Spinal cord (tissue), 10 donors: ENCODE data around the gene TFF2. TPM values are rescaled to one million over a fixed set of nuclear protein-coding genes. Genes with fewer than 3 reads are reported as not detected.

Source experiments
- DNase-seq, 6 donors: peaks; one replicate each; pipeline versions ENCODE4 v3.0.0 to v3.0.0-alpha.2; 2013 to 2015; ENCODE audit warnings: low spot score in 6 of 6, low read depth in 4 of 6
- H3K27ac ChIP-seq: one replicate; pipeline ENCODE4 v1.5.1; 2013; ENCODE audit warnings: low read depth, low read length, control low read depth
- H3K27me3 ChIP-seq: one replicate; pipeline ENCODE4 v1.6.1; 2013; ENCODE audit warnings: low read length; ENCODE audit not compliant: control insufficient read depth, insufficient read depth
- H3K36me3 ChIP-seq: one replicate; pipeline ENCODE4 v1.6.1; 2013; ENCODE audit warnings: low read length; ENCODE audit not compliant: control insufficient read depth, insufficient read depth
- H3K4me1 ChIP-seq: one replicate; pipeline ENCODE4 v1.6.1; 2013; ENCODE audit warnings: low read length; ENCODE audit not compliant: control insufficient read depth, insufficient read depth
- H3K4me3 ChIP-seq: one replicate; pipeline ENCODE4 v1.5.1; 2013; ENCODE audit warnings: low read depth, low read length, control low read depth
- H3K9me3 ChIP-seq: one replicate; pipeline ENCODE4 v1.6.1; 2013; ENCODE audit warnings: low read length; ENCODE audit not compliant: control insufficient read depth, insufficient read depth
- WGBS: methylation state at CpG from one replicate; pipeline ENCODE4 v1.1.5; 2013; ENCODE audit warnings: missing lambda C conversion rate; ENCODE audit not compliant: insufficient coverage; 5-methylcytosine and 5-hydroxymethylcytosine counted together
- polyA plus RNA-seq, 2 donors: library from polyadenylated mRNA; unstranded; fragments of 120-200 nt; gene quantifications; one replicate each; pipeline ENCODE4 v1.2.1, GENCODE V29; 2013; ENCODE audit not compliant: insufficient read length in 2 of 2
- total RNA-seq, 2 donors: library from RNA; depleted of rRNA in 1 of 2; stranded (reverse); fragments of 120-200 nt in 1 of 2; fragments of >200 nt in 1 of 2; gene quantifications; one replicate each; pipeline versions ENCODE4 v1.2.3 to v1.2.4, GENCODE V29; 2013 to 2014
- donor health status: healthy.

Gene TFF2
- total and polyA plus RNA-seq, 4 donors = not detected

- H3K27me3 ChIP-seq = no peaks in the 10 kb centered on the region
- H3K27ac ChIP-seq = no peak overlapping the region
- DNase-seq = no peak
- H3K4me1 ChIP-seq = peaks cover 6% of the 10 kb centered on the region
- no peaks in the 10 kb centered on the region for H3K9me3 ChIP-seq
- no peaks in the 10 kb centered on the region for H3K36me3 ChIP-seq
- WGBS = 84% methylated on average over 13 of the region's 16 CpGs
- H3K4me3 ChIP-seq = no peak overlapping the region
These were observed 19.0 kb upstream of the TFF2 start for GRCh38 chr21:42369821-42370220.

- no peak overlapping the region for H3K27ac ChIP-seq
- no peak for DNase-seq
- H3K4me1 ChIP-seq = no peaks in the 10 kb centered on the region
- no peaks in the 10 kb centered on the region for H3K36me3 ChIP-seq
- no peaks in the 10 kb centered on the region for H3K9me3 ChIP-seq
- WGBS = 85% methylated on average over 13 of the region's 14 CpGs
- H3K27me3 ChIP-seq = no peaks in the 10 kb centered on the region
- no peak overlapping the region for H3K4me3 ChIP-seq
These were observed 16.8 kb upstream of the TFF2 start for GRCh38 chr21:42367367-42368165.

GRCh38 chr21:42366292-42367010 is 15.7 kb upstream of the TFF2 start, which contains the start of gene TFF1:
TSS of gene TFF1 (minus strand) at chr21:42366535. CDS start at chr21:42366495, 40 bp downstream.
- Histone ChIP-seq H3K27ac (no peak within 1 kb of the TSS), H3K27me3 (no peaks in the 10 kb centered on the region)

DNA sequence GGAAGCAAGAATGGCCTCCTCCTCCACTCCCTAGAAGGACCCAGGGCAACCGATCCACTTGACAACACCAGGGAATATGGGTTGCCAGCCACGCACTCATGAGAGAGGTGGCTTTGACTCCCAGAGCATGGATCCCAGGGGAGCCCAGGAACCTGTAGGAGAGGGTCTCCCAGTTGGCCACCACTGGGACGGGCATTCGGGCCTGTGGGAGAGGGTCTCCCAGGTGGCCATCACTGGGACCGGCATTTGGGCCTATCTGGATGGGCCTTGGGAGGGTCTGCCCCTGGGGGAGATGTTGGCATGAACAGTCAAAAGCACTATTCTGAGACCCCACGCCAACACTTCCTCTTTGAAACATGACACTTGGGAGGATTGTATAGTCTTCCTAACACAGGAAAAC is 15.0 kb upstream of the TFF2 start:
- Histone ChIP-seq H3K4me1 (no peaks in the 10 kb centered on the region), H3K27me3 (no peaks in the 10 kb centered on the region), H3K36me3 (no peaks in the 10 kb centered on the region), H3K9me3 (no peaks in the 10 kb centered on the region), H3K27ac (no peak overlapping the region), H3K4me3 (no peak overlapping the region)
- no peak for DNase-seq
- WGBS = 94% methylated on average over 4 of the region's 6 CpGs

More at GRCh38 chr21:42366292-42367010, 15.7 kb upstream of the TFF2 start, which contains the start of gene TFF1:
- H3K36me3 ChIP-seq = no peaks in the 10 kb centered on the region
- no peak within 1 kb of the TSS for H3K4me3 ChIP-seq
- DNase-seq = no peak
- 94% methylated on average over 16 of the region's 19 CpGs for WGBS
- H3K4me1 ChIP-seq = no peaks in the 10 kb centered on the region
- H3K9me3 ChIP-seq = no peaks in the 10 kb centered on the region

DNA sequence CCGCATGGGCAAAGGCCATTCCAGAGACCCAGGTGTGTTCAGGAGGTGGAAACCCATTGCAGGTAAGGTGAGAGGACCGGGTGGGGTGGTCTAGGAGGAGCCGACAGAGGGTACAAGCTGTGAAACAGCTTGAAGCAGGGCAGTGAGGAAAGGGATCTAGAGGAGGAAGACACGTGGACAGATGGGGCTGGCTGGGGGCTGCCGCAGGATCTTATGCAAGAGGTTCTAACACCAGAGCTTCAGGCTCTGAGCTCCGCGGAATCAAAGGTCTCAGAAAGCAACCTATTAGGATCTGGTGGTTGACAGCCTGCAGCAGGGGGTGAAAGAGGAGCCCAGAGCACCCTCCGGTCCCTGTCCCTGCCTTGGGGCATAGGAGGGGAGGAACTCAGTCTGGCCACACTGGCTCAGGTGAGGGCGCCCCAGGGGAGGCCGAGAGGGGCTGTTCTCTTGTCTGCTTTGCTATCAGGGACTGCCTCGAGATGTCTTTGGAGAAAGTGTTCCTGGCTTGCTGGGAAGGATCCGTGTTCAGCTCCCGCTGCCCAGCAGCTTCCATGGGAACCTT is 13.6 kb upstream of the TFF2 start:
- Histone ChIP-seq H3K4me1 (no peaks in the 10 kb centered on the region), H3K4me3 (no peak overlapping the region), H3K27me3 (no peaks in the 10 kb centered on the region), H3K9me3 (no peaks in the 10 kb centered on the region), H3K36me3 (no peaks in the 10 kb centered on the region), H3K27ac (no peak overlapping the region)
- no peak for DNase-seq
- 73% methylated on average over 13 of the region's 13 CpGs for WGBS

- no peak for DNase-seq
- 87% methylated on average over 4 of the region's 8 CpGs for WGBS
- Histone ChIP-seq H3K9me3 (no peaks in the 10 kb centered on the region), H3K4me1 (no peaks in the 10 kb centered on the region), H3K27me3 (no peaks in the 10 kb centered on the region), H3K27ac (no peak overlapping the region), H3K36me3 (no peaks in the 10 kb centered on the region), H3K4me3 (no peak overlapping the region)
These were observed 12.5 kb upstream of the TFF2 start for GRCh38 chr21:42363312-42363711.

- no peaks in the 10 kb centered on the region for H3K4me1 ChIP-seq
- H3K27me3 ChIP-seq = no peaks in the 10 kb centered on the region
- H3K9me3 ChIP-seq = no peaks in the 10 kb centered on the region
- no CpG with 5 or more reads among the region's 9 CpGs for WGBS
- no peak overlapping the region for H3K4me3 ChIP-seq
- no peak overlapping the region for H3K27ac ChIP-seq
- no peak for DNase-seq
- H3K36me3 ChIP-seq = no peaks in the 10 kb centered on the region
These were observed 11.9 kb upstream of the TFF2 start for GRCh38 chr21:42362700-42363099.

DNA sequence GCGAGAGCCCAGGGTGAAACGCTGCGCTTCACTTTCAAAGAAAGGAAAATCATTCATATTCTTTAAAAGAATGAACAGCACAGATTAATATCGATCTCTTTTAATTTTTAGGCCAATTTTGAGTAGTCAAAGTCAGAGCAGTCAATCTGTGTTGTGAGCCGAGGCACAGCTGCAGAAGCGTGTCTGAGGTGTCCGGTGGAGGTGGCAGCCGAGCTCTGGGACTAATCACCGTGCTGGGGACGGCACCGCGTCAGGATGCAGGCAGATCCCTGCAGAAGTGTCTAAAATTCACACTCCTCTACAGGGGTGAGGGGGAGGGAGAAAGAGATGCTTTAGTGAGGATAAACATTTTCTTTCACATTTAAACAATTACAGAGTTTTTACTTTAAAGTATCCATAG is 11.4 kb upstream of the TFF2 start:
- no peaks in the 10 kb centered on the region for H3K27me3 ChIP-seq
- no peaks in the 10 kb centered on the region for H3K4me1 ChIP-seq
- no peaks in the 10 kb centered on the region for H3K9me3 ChIP-seq
- WGBS = 72% methylated on average over 2 of the region's 12 CpGs
- no peak overlapping the region for H3K4me3 ChIP-seq
- no peaks in the 10 kb centered on the region for H3K36me3 ChIP-seq
- no peak for DNase-seq
- H3K27ac ChIP-seq = no peak overlapping the region

- H3K4me3 ChIP-seq = no peak overlapping the region
- H3K4me1 ChIP-seq = no peaks in the 10 kb centered on the region
- no peak overlapping the region for H3K27ac ChIP-seq
- H3K36me3 ChIP-seq = no peaks in the 10 kb centered on the region
- no peaks in the 10 kb centered on the region for H3K9me3 ChIP-seq
- WGBS = 80% methylated on average over 1 of the region's 7 CpGs
- peak in 1 of 6 donors; percentile 6 for DNase-seq
- no peaks in the 10 kb centered on the region for H3K27me3 ChIP-seq
These were observed 10.5 kb upstream of the TFF2 start for GRCh38 chr21:42361286-42361685.
